Mammary epithelial cell (primary cell): ENCODE data around the gene ALDH2.

ENCODE experiments used
- CTCF ChIP-seq, 2 donors: IDR thresholded peaks in 1 of 2; conservative IDR thresholded peaks in 1 of 2; 2 replicates each; pipeline ENCODE4 v1.5.1; 2011 to 2012; ENCODE audit warnings: inconsistent platforms in 2 of 2, low read length in 2 of 2, mild to moderate bottlenecking in 2 of 2, control low read depth in 1 of 2, low read depth in 1 of 2; ENCODE audit not compliant: insufficient read depth in 1 of 2; ENCODE audit errors: extremely low read depth in 1 of 2
- EZH2 ChIP-seq: IDR thresholded peaks from 2 replicates; pipeline ENCODE4 v1.6.1; 2012; ENCODE audit warnings: low read length, inconsistent platforms, borderline replicate concordance

GRCh38 chr12:111766608-111767361 lies at the start of gene ALDH2:
- TF ChIP-seq CTCF (conservative IDR thresholded peaks at IDR 0.05 in 1 of 2, IDR thresholded peaks at IDR 0.05 in 1 of 2; ENCODE audit: extremely low read depth in 1 of 2, insufficient read depth in 1 of 2, low read depth in 1 of 2, low read length in 2 of 2) (no peak), EZH2 (no peak)
